NCI-H526 (cell line): ENCODE measurements around the gene ARL17B.
"Not testable (repeated sequence)": the region's sequence is repeated elsewhere in the genome, so short reads cannot be mapped to it uniquely, and the experiment has no call there.

ENCODE experiments used
- DNase-seq, 2 experiments: peaks; one replicate each; lab custom pipeline; 2025; lab: John Stamatoyannopoulos, UW

The ARL17B gene

DNA sequence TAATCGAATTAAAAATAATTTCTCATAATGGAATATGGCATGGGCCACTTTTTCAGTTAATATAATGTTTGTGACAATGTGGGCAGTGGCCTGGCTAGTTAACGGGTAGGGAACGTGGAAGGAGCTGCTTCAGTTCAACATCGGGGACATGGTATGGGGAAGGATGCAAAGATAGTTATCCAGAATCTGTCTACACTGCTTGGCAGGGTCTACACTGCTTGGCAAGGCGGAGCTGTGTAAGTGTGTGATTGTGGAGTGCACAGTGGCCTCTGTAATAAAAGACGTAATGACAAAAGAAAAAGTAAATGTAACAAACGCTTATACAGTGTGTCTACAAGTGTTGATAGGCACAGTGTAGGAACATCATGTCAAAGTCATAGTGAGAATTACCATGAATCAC is 74.0 kb downstream of the ARL17B start:
- DNase-seq: not testable (repeated sequence)

DNA sequence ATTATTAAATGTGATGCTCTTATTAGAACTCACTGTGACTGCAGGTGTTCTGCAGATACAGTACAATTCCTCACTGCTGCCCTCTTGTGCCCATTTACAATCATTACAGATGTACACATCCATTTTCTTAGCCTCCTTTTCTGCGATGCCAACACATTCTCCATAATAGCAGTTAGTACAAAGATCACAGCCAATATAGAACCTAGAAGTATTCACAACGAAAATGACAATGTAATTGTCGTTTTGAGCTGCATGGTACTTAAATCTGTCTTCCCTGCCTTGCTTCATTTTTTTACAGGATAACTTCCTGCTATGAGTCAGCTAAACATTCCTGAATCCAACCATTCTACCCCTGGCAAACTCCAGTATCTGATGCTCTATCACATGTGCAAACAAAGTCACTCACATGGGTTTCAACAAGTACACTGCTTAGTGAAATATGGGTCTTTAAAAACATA is 74.8 kb downstream of the ARL17B start:
- DNase-seq: peak; percentile 50 to 94

DNA sequence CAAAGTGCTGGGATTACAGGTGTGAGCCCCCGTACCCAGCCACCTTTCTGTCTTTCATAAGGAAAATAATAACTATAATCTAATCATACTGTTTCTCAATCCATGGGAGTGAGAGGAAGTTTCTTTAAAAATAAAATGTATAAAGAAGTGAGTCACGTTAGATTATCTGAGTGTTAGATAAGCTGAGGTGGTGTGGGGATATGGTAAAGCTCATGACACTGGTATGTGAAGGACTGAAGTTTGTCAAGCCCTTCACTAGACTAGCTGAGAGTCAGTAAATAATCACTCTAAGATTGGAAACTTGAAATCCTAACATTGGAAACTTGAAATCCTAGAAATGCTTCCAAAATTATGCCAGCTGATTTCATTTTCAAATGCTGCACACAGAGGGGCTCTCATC is 76.1 kb downstream of the ARL17B start:
- DNase-seq: not testable (repeated sequence)

DNA sequence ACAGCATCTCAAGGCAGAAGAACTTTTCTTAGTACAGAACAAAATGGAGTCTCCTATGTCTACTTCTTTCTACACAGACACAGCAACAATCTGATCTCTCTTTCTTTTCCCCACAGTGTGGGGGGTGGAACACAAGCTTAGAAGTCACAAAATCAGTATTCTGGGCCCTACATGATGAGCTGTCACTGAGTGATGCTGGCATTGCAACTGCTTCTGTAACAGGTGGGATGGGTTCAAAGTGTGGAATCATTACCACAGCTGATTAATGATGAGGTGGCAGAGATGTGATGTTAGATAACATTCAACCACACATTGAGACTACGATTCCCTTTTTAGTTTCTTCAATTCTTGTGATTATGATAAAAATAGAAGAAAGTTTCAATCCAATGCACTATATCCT is 77.1 kb downstream of the ARL17B start:
- DNase-seq: not testable (repeated sequence)

DNA sequence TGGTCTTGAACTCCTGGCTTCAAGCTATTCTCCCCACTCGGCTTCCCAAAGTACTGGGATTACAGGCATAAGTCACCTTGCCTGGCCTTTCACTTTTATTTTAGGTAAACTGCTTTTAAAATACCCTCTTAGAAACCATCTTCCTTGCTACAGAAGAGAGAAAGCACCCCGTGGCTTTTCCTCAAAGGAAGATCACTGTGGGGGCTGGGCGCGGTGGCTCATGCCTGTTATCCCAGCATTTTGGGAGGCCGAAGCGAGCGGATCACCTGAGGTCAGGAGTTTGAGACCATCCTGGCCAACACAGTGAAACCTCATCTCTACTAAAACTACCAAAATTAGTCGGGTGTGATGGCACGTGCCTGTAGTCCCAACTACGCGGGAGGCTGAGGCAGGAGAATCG is 78.9 kb downstream of the ARL17B start:
- DNase-seq: not testable (repeated sequence)

DNA sequence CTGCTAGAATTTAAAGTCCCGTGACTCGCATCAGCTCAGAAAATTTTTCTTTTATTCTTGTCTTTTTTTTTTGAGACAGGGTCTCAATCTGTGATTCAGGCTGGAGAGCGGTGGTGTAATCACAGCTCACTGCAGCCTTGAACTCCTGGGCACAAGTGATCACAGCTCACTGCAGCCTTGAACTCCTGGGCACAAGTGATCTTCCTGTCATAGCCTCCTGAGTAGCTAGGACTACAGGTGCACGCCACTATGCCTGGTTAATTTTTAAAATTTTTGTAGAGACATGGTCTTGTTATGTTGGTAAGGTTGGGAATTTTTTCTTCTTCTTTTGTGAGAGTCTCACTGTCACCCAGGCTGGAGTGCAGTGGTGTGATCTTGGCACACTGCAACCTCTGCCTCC is 80.2 kb downstream of the ARL17B start:
- DNase-seq: not testable (repeated sequence)

DNA sequence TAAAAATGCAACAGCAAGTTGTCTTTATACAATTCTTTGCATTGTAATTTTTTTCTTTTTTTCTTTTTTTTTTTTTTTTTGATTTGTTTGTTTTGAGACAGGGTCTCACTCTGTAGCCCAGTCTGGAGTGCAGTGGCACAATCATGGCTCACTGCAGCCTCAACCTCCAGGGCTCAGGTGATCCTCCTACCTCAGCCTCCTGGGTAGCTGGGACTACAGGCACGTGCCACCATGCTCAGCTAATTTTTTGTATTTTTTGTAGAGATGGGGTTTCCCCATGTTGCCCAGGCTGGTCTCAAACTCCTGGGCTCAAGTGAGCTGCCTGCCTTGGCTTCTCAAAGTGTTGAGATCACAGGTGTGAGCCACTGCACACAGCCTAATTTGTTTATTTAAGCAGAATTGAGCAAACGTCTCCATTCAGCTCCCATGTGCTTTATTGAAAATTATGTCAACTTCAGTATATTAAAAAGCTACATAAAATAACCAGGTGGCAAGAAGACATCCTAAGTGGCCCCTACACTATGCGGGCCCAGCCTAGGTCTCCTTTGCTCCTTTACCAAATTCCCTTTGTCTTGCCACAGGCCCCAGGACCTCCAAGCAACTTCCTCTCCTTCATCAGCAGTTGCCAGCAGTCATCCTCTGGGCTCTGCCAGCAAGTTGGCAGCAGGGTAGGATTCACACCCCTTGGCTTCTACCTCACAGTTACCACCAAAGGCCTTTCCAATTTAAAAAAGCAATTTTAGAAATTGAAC is 84.7 kb downstream of the ARL17B start:
- peak in 1 of 2 experiments; percentile 67 for DNase-seq

DNA sequence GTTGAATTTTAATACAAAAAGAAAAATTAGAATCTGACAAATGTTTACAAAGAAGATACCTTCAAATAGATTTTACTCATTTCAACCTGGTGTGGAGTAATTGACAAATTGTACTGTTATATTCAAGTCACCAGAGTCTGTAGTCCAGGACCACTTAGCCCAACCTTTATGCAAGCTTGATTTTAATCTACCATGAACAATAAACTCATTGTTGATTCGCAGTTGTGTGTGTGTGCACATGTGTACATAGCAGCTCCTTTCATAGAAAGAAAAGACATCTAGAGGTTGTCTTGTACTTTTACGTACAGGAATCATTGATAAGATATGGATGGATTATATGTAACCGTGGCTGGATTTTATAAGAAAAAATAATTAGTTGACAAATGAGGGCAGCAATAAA is 87.3 kb downstream of the ARL17B start:
- peak; percentile 83 to 89 for DNase-seq

DNA sequence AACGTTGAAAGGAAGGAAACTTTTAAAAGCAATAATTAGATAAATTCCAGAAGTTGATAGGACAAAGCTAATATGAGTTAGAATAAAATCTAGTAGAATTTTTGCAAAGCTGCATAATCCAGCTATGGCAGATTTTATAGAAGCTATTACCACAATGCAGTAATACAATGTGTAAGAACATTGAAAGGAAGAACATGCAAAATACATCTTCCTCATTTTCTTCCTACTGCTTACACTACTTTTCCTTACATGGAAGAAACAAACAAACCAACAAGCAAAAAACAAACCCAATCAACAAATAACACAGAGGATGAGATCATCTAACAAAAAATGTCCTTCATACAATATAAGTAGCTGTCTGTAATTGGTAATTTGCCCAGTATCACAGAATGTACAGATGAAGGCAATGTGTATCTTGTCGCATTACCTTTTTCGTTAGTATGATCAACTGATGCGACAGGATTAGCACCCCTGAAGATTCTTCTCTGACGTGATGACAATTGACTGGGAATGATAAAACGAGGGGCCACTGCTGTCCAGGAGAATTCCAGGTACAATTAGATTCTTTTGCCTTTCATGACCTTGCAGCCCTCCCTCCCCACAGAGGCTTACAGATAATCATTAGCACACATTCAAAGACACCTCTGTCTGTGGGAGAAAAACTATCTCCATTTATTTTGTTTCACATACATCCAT is 87.9 kb downstream of the ARL17B start:
- DNase-seq: peak in 1 of 2 experiments; percentile 72

DNA sequence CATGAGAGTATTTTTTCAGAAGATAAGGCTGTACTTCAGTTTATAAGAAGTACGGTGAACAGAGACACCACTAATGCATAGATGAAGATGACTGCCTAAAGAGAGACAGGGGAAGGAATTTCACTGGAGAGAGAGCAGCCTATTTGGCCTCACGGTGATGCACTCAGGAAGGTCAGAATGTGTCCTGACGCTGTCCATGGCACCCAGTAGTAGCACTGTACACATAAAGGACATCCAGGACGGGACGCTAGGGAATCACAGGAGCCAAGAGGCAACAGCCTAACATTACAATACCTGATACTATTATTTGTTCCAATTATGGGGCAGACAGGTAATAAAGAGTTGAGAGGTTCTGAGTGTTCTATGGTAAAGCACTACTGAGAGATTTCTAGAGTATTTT is 91.5 kb downstream of the ARL17B start:
- DNase-seq: no peak

DNA sequence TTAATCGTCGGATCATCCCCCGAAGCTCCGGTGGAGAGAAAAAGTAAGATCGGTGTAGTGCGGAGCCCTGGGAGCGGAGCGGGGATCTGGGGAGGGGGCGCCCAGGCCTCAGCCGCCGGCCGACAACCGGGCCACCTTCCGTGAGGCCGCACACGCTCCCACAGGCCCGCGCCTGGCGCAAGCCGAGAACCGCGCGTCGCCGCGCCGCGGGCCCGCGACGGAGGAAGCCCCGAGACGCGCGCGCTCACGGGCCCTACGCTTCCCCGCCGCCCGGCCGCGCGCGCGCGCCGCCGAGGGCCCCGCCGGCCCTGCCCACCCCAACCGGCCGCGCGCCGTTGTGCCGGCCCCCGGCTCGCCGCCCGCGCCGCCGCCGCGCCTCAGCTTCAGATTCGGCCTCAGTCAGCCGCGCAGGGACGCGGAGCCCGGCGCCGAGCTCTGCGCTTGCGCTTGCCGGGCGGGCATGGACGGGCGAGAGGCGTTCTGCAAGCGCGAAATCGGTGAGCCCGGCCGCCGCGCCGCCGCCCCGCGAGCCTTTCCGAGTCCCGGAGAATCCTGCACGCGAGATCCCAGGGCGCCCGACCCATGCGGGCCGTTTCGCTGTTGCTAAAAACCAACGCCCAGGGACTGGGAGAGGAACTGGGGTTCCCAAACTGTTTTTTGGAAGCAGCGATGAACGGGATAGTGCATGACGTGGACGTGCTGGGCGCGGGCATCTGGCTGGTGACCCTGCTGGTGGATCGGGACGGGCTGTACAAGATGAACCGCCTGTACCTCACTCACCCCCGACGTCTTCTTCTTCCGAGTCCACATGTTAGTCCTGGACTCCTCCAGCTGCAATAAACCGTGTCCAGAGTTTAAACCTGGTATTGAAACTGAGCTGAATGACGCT is 94.7 kb downstream of the ARL17B start:
- peak; percentile 81 to 99 for DNase-seq

DNA sequence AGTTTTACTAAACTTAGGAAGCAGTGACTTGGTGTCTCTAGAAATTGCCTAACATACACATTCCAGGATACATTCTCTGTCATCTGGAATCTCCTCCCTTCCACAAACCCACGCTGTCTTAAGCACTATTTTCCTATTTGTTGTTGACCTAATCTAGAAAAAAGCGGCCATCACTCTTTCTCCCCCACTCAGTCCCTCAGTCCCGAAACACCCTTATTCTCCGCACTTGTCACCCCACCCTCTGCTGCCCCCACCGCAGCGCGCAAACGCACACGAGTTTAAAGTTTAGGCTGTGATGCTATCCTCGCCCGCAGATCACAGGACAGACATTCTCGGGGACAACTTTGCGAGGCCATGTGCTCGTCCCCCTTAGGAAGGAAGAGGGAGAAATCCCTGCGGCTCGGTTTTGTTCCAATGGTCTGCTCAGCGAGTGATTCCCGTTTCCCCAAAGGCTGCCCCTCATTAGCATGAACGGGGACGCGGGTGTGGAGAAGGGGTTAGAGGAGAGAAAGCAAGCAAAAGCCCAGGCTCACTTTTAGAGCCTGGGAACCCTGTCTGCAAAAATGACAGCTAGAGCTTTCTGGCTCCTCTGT is 95.4 kb downstream of the ARL17B start:
- peak in 1 of 2 experiments; percentile 80 for DNase-seq

DNA sequence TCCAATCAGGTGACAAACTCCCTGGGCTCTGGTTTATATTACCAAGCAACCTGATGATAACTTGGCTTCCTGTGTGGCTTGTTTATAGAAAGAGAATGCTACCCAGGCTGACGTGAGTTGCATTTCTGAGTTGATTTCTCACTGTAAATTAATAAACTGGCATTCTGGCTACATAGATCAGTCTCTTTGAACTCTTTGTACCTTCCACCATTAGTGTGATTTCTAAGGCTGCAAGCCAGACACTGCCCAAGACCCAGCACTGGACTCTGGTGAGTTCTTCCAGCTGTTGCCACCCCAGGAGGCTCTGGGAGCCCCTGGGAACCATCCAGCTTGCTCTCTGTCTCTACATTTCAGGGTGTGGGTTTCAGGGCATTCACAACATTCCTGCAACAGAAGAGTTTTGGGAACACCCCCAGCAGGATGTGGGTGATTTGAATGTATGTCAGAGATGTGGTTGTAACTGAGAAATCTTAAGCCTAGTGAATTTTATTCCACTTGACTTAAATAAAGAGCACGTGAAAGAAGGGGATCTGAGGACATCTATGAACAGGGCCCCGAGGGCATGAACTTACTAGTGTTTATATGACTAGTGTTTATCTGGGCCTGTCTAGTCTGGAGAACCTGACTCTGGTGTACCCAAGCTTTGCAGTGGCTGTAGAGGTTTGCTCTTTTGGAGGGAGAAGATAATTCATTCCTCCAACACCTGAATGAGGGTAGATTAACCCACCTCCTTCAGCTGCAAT is 96.9 kb downstream of the ARL17B start:
- DNase-seq: no peak

DNA sequence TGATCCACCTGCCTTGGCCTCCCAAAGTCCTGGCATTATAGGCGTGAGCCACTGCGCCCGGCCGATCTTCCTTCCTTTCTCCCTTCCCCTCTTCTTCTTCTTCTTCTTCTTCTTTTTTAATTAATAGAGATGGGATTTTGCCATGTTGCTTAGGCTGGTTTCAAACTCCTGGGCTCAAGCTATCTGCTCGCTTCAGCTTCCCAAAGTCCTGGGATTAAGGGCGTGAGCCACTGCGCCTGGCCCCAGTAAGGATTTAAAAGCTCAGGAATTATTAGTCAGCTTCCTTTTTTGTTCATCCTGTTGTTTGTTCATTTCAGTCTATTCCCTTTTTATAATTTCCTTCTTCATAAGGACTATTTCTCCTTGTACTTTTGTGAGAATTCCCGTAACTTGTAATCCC is 99.3 kb downstream of the ARL17B start:
- no peak for DNase-seq

DNA sequence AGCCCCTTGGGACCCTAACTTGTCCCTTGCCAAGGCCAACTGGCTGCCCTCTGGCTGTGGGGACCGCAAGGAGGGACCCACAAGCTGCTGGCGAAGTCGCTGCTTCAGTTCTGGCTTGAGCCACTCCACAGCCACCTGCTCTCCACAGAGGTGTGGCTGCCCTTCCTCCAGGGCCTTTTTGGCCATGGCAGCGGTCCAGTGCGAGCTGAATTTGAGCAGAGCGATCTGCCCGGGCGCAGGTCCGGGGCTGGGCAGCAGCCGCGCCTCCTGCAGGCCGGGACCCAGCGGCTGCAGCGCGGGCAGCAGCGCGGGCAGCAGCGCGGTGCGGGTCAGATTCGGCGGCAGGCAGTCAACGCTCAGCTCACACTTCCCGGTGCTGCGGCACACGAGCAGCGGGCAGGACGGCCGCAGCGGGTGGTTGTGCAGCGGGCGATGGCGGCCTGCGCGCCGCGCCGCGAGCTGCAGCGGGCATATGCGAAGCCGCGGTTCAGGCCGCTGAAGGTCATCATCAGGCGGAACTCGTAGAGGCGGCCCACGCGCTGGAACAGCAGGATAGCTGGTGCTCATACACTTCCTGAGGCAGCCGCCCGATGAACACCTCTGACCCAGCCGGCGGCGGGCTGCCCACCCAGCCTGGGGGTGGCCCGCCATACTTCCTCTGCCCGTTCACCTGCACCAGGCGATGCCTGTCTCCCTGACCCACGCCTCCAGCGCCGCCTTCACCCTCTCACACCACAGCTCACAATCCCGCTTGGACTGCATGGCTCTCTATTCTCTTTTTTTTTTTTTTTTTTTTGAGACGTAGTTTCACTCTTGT is 101.5 kb downstream of the ARL17B start:
- DNase-seq: peak in 1 of 2 experiments; percentile 42

DNA sequence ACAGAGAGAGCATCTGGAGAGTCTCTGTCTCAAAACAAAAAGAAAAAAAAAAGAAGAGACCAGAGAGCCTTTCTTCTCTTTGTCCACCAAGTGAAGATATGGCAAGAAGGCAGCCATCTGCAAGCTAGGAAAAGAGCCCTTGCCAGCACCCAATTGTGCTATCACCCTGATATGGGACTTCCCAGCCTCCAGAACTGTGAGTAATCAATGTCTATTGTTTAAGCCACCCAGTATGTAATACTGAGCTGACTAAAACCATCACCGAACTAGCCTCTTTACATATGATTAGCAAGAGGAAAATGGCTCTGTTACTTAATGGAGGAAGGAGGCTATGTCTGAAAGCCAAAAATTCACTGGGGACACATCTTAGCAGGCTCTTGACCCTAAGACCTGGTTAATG is 105.2 kb downstream of the ARL17B start:
- not testable (repeated sequence) for DNase-seq

DNA sequence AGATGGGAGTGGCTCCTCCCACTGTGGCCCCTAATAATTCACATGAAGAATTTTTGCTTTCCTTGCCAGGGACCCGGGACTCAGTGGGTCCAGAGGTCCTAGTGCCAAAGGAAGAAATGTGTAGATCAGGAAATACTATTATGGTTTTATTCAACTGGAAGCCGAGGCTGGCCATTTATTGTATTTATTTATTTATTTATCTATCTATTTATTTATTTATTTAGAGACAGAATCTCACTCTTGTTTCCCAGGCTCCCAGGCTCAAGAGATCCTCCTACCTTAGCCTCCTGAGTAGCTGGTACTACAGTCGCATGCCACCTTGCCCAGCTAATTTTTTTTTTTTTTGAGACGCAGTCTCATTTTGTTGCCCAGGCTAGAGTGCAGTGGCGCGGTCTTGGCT is 107.4 kb downstream of the ARL17B start:
- DNase-seq: not testable (repeated sequence)

DNA sequence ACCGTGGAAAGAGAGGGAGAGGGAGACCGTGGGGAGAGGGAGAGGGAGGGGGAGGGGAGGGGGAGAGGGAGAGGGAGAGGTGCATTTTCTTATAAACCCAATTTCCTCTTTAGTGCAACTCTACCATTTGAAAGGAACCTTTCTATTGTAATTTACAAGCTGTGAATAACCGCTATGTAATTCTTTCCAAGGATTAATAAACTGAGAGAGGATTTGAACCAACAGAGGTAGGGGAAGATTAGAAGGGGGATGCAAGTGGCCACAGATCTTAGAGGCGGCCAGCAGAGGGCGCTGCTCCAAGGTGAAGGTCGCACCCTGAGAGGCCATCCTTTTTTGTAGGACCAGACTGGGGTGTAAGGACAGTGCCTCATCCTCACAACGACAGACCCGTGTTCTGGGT is 107.8 kb downstream of the ARL17B start:
- peak; percentile 30 to 65 for DNase-seq

DNA sequence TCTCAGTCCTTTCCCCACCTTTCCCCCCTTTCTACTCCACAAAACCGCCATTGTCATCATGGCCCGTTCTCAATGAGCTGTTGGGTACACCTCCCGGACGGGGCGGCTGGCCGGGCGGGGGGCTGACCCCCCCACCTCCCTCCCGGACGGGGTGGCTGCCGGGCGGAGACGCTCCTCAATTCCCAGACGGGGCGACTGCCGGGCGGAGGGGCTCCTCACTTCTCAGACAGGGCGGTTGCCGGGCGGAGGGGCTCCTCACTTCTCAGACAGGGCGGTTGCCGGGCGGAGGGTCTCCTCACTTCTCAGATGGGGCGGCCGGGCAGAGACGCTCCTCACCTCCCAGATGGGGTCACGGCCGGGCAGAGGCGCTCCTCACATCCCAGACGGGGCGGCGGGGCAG is 108.8 kb downstream of the ARL17B start:
- not testable (repeated sequence) for DNase-seq

DNA sequence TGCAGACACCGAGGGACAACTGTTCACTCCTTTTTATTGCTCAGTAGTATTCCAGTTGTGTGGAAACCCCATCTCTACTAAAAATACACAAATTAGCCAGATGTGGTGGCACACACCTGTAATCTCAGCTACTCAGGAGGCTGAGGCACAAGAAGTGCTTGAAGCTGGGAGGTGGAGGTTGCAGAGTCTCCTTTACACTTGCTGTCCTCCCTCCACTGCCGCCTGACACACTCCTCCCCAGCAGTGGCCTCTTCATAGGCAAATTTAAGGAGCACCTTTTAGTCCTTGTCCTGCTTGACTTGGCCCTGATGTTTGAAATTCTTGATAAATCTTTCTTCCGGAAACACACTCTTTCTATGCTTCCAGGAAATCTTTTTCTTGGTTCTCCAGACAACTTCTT is 112.4 kb downstream of the ARL17B start:
- not testable (repeated sequence) for DNase-seq
